ENCODE data around the gene GOLGA6L10.
"Not testable (repeated sequence)": the region's sequence is repeated elsewhere in the genome, so short reads cannot be mapped to it uniquely, and the experiment has no call there.

GOLGA6L10 gene, protein sequence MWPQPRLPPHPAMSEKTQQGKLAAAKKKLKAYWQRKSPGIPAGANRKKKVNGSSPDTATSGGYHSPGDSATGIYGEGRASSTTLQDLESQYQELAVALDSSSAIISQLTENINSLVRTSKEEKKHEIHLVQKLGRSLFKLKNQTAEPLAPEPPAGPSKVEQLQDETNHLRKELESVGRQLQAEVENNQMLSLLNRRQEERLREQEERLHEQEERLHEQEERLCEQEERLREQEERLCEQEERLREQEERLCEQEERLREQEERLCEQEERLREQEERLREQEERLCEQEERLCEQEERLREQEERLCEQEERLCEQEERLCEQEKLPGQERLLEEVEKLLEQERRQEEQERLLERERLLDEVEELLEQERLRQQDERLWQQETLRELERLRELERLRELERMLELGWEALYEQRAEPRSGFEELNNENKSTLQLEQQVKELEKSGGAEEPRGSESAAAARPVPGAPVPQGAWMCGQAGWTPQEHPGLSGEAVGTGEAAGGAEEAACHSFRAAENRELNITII

DNA sequence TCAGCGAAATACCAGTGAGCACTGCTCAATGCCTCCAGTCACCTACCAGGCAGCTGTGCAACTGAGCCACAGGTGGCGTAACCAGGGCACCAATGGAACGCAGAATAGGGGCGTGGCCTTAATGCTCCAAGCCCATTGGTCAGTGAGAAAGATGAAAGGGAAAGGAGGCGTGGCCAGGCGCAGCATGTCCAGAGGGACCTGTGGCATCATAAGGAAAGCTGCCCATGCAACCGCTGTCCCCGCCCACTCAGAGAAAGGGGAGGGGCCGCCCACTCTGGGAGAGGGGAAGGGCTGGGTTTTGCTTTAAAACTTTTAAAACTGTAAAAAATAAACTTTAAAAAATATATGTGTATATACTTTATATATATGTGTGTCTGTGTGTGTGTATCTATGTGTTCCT, at the start of gene GOLGA6L10:
Gene GOLGA6L10, minus strand, starts transcription at position 101 of the 400 bp plus-strand sequence. Its CDS starts 100 bp downstream, at position 1.
- not testable (repeated sequence) for DNase-seq (ENCODE audit: low spot score)

DNA sequence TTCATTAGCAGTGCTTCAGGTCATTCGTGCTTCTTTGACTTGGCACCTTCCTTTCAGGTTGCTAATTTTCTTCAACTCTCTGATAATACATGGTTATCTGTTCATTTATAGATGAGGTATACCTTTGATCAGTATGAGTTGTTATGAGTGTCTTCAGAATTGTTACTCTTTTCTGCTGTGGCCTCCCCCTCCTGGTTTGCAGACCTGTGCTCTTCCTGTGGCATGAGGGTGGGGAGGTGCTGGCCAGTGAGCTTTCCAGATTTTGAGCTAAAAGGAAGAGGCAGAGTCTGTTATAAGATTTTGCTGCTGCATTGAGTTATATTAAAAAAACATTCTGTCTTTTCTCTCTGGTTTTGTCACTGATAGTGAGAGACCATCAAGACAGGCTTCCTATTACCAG, 49.5 kb upstream of the GOLGA6L10 start:
- no peak for DNase-seq (ENCODE audit: low spot score)

DNA sequence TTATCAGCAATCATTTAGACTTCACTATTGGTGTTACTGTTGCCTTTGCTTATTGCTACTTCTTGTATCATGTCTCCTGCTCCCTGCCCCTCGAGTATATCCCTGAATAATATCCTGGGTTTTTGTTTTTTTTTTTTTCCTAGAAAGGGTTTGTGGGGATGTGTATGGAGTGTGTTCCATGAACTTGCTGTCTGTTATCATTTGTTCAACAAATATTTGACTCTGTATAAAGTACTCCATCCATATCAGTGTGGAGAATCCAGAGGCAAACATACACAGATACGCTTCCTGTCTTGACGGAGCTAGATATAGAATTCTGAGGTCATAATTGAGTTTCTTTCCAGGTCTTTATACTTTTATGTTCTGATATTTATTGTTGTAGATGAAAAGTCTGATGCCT, 48.5 kb upstream of the GOLGA6L10 start:
- DNase-seq (ENCODE audit: low spot score) = no peak

DNA sequence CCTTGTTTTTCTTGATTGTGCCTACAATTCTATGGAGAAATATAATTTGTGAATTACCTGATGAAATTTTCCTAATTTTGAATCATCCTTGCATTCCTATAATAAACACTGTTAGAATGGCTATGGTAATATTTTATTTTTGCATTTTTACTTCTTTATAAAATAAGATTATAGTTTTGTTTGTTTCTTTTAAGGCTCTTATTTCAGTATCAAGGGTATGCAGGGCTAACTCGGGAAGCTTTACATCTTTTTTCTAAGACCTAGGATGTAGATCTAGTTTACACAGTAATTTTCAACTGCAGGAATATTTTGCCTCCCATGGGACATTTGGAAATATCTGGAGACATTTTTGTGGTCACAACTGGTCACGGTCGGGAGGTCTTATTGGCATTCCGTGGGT, 46.5 kb upstream of the GOLGA6L10 start:
- not testable (repeated sequence) for DNase-seq (ENCODE audit: low spot score)

DNA sequence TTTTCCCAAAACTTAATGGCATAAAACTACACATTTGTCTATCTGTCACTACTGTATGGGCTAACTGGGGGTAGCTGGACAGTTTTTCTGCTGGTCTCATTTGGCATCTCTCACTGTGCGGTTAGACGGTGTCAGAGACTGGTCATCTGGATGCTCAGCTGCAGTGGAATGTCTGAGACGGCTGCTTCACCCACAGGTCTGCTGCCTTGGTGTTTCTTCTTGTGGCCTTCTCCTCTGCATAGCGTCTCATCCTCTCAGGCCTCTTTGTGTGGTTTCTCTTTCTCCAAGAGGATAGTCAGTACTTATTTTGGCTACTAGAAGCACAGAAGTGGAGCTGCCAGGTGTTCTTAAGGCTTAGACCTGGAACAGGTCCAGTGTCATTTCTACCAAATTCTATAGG, 44.4 kb upstream of the GOLGA6L10 start:
- no peak for DNase-seq (ENCODE audit: low spot score)

DNA sequence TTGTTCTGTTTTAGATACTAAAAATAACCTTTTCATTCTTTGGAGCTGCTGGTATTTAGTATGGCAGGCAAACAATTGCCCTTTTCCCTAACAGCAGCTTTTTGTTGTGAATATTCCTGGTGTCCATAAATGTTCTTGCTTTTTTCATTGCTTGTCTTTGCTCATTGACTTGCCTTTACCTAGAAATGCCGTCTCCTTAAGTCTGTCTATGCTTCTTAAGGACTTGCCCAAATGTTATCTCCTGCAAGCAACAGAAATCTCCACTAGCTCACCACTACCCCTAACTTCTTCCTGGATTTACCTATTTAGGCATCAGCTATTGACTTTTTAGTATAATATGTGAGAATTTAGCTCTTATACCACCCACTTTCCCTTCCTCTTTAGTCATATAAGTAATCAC, 42.8 kb upstream of the GOLGA6L10 start:
- not testable (repeated sequence) for DNase-seq (ENCODE audit: low spot score)

DNA sequence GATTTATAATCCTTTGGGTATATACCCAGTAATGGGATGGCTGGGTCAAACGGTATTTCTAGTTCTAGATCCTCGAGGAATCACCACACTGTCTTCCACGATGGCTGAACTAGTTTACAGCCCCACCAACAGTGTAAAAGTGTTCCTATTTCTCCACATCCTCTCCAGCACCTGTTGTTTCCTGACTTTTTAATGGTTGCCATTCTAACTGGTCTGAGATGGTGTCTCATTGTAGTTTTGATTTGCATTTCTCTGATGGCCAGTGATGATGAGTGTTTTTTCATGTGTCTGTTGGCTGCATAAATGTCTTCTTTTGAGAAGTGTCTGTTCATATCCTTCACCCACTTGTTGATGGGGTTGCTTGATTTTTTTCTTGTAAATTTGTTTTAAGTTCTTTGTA, 40.9 kb upstream of the GOLGA6L10 start:
- not testable (repeated sequence) for DNase-seq (ENCODE audit: low spot score)

DNA sequence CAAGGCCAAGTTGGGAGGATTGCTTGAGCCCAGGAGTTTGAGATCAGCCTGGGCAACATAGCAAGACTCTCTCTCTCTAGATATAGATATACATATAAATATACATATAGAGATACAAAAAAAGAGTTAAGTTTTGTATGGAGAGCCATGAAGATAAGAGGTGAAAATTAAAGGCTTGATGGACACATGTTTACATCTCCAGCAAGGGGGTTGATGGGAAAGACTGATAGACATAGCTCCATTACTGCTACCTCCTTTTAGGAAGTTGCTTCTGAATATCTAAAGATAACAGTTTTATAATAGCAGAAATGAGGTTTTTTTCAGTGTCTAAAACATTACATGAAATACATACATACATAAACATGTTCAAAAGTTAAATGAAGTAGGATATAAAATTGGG, 37.9 kb upstream of the GOLGA6L10 start:
- DNase-seq (ENCODE audit: low spot score) = not testable (repeated sequence)

DNA sequence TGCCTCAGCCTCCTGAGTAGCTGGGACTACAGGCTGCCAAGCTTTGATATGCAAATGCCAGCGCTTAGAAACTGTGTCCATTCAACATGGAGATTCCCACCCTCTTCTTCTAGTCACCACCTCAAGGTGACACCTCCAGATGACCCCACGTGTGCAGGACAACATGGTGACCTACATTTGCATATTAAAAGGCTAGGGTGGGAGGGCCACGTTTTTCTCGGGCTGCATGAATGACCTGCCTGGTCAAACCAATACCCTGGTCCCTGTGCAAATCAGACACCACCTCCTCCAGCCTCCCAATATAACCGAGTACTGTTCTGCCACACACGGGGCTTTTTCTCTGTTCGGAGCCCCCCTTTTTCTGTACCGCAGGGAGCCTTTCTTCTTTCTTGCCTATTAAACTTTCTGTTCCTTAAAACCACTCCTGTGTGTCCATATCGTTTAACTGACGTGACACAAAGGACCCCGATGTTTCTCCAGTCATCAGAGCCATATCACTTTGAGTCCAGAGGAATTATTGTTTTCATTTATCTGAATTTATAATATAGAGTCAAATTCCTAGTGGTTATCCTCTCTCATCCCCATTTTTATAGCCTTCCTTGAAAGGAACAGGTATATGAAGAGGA, 32.2 kb upstream of the GOLGA6L10 start:
- not testable (repeated sequence) for DNase-seq (ENCODE audit: low spot score)

DNA sequence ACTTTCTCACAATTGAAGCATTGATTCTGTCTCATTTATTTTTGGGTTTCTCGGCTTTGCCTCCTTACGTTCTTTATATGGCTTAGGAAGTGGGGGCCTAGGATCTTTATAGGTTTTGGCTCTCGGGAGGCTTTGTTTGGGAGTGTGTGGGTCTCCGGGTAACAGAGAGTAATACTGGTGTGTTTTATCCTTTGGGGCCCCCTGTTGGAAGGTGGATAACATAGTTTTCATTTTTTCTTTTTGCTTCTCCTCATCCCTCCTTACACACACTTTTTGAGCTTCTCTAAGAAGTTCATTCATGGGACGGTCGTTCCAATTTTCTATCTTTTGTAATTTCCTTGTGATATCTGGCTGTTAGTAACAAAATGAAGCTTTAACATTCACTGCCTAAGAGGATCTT, 30.3 kb upstream of the GOLGA6L10 start:
- DNase-seq (ENCODE audit: low spot score) = not testable (repeated sequence)

DNA sequence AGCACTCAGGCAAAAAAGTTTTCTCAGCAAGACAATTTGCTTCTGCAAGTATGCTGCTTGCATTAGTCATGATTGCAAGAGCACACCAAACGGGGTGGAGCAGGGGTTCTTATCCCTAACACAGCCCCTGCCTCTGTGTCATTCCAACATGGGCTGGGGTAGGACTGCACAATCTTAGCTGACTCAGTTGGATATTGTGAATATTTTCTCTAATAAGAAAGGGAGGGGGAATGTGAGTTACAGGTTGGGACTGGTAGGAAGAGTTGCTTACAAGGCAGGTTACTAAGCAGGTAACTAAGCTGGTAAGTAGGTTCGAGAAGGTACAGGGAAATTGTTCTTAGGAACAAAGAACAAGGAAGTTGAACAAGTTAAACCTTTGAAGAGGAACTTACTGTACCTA, 24.4 kb upstream of the GOLGA6L10 start:
- DNase-seq (ENCODE audit: low spot score) = not testable (repeated sequence)

DNA sequence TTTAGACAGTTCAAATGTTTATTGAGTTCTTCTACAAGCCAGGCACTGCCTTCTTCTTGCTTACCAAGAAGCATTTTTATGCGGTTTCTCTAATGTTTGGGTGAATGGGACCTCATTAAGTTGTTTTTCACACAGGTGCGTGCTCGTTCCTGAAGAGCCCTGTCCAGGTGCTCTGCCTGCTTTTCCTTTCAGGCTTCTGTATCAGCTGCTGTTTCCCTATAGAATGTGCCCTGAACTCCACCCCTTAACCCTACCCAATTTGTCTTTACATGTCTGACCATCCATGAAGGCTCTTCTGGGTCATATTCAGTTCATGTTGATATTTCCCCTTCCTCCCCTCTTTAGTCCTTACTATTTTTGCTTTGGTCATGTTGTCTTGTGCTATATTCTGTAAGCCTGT, 22.4 kb upstream of the GOLGA6L10 start:
- no peak for DNase-seq (ENCODE audit: low spot score)

DNA sequence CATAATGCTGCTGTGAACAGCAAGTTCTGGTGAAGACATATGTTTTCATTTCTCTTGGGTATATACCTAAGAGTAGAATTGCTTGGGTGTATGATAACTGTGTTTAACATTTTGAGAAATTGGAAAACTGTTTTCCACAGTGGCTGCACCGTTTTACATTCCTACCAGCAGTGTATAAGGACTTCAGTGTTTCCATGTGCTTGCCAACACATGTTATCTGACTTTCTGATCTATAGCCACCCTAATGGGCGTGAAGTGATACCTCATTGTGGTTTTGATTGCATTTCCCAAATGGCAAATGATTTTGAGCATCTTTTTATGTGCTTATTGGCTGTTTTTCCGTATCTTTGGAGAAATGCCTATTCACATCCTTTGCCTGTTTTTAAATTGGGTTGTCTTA, 18.5 kb upstream of the GOLGA6L10 start:
- not testable (repeated sequence) for DNase-seq (ENCODE audit: low spot score)

DNA sequence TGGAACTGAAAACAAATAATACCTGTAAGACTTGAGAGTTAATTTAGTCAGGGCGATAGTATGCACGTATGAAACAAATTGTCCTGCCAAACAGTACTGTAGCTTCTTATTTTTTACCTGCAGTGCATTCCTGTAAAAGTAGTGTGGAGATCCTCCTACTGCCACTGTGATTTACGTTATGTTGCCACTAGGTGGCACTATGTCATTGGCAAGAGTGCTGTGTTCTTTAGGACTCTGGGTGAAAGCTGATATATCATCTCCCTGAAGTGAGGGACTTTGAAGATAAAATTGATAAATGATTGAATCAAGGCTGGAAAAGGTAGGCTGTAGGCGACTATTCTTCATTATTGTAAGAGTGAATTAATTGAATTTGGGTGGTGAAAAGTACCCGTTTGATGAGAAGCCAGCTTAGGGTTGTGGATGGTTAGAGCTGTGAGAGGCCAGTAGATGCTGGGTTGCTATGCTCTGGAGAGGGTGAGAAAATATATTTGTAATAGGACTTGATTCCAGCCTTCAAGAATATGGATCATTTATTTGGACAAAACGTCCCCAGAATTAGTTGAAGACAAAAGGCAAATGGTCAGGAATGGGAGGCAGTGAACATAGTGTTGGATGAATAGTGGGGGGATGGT, 16.5 kb upstream of the GOLGA6L10 start:
- not testable (repeated sequence) for DNase-seq (ENCODE audit: low spot score)

DNA sequence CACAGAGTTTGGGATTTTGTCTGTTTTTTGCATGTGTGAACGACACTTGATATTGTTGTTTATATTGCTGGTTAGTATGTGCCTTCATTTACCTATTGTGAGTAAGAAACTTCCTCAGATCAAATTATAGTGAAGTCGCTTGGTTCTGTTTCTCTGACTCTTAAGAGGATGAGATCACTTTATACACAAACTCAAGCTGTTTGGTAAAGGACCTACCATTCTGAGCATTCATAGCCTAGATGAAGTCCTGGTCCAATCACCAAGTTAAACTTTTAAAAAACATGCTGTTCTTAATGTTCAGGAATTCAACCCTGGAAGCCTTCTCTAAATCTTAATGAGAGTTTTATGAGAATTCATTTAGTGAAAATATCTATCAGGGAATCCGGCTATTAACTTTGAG, 15.3 kb upstream of the GOLGA6L10 start:
- DNase-seq (ENCODE audit: low spot score) = not testable (repeated sequence)

DNA sequence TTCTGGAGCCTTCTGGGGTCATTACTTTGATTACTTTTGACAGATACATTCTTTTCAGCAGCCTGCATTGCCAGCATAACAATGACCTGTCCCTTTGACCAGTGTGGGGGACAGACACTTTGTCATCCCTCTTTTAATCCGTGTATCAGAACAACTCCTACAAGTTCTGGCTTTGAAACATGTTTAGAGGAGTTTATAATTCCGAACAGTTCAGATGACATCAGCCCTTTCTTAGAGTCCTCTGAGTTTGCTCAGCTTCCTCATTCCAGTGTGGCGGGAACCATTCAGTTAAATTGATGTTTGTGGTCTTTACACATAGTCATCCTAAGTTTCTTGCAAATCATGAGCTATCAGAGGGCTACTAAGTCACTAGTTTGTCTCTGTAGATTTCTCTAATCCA, 13.5 kb upstream of the GOLGA6L10 start:
- not testable (repeated sequence) for DNase-seq (ENCODE audit: low spot score)

DNA sequence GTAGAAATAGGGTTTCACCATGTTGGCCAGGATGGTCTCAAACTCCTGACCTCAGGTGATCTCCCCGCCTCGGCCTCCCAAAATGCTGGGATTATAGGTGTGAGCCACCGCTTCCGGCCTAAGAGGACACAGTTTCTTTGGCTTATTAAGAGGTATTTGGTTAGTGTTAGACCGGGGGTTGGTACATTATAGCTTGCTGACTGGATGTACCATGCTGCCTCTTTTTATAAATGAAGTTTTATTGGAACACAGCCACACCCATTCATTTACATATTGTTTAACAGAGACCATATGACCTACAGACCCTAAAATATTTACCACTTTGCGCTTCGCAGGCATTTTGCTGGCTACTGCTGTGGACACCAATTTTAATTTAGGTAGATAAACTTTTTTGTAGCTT, 11.3 kb upstream of the GOLGA6L10 start:
- not testable (repeated sequence) for DNase-seq (ENCODE audit: low spot score)

DNA sequence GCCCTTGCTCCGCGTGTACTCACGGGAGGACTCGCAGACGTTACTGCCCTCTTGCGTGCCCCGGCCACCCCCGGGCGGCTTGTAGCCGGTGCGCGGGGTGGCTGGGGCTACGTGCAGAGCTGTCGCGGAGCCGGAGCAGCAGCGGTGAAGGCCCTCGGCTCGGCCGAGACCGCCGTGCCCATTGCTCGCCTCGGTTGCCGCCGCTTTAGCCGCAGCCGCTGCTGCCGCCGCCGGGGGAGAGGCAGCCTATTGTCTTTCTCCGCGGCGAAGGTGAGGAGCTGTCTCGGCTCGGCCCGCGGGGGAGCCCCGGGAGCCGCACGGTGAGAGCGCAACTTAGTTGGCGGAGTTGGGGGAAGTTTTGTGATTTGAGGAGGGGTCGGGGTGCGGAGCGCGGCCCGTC, 5.8 kb upstream of the GOLGA6L10 start:
- not testable (repeated sequence) for DNase-seq (ENCODE audit: low spot score)

DNA sequence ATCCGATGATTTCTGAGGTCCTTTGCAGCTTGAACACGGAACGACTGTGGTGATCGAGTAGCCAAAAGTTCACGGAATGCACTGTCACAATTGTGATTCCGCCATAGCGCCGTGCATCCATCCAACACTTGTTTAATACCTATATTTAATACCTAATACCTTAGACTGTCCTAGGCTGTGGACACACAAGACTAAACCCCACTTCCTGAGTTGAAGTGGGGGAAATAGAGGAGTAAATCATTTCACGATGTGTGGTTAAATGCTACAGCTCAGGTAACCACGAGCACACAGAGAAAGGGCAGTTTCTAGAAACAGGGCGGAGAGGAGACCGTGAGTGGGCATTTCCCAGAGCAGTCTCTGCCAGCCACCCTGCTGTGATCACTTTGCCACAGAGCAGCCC, 5.3 kb upstream of the GOLGA6L10 start:
- not testable (repeated sequence) for DNase-seq (ENCODE audit: low spot score)

DNA sequence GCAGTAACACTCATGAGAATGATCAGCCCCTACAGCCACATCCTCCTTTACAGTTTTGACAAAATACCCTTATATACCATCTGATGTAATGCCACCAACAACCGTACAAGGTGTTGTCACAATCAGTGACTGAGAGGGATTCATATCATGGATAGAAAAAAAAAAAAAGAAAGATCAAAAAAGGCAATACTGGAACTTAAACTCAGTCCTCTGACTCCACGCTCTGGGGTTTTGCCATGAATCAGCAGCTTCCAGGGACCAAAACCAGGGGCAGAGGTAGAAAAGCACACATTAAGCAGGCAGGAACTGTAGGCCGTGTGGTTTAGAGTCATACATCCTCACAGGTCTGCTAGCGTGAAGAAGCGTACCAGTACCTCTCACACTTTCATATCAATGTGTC, 1.6 kb downstream of the GOLGA6L10 start:
- DNase-seq (ENCODE audit: low spot score) = not testable (repeated sequence)

DNA sequence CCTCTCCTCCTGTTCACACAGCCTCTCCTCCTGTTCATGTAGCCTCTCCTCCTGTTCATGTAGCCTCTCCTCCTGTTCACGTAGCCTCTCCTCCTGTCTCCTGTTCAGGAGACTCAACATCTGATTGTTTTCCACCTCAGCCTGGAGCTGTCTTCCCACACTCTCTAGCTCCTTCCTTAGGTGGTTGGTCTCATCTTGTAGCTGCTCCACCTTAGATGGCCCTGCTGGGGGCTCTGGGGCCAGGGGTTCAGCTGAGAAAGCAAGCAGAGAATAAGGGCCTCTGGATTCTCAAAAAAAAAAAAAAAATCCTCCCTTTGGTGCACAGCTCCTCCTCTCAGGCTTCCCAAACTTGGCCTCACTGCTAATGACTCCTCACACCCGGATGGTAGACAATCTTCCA, 4.1 kb downstream of the GOLGA6L10 start:
- DNase-seq (ENCODE audit: low spot score) = not testable (repeated sequence)

DNA sequence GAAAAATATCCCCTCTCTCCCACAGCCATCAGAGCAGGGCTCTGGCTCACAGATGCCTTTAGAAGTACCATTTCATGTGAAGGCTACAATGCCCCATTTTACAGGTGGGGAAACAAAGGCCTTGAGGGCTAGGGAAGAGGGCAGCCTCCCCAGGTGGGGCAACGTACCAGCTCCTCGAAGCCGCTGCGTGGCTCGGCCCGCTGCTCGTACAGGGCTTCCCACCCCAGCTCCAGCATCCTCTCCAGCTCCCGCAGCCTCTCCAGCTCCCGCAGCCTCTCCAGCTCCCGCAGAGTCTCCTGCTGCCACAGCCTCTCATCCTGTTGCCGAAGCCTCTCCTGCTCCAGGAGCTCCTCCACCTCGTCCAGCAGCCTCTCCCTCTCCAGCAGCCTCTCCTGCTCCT, 4.9 kb downstream of the GOLGA6L10 start:
- not testable (repeated sequence) for DNase-seq (ENCODE audit: low spot score)

DNA sequence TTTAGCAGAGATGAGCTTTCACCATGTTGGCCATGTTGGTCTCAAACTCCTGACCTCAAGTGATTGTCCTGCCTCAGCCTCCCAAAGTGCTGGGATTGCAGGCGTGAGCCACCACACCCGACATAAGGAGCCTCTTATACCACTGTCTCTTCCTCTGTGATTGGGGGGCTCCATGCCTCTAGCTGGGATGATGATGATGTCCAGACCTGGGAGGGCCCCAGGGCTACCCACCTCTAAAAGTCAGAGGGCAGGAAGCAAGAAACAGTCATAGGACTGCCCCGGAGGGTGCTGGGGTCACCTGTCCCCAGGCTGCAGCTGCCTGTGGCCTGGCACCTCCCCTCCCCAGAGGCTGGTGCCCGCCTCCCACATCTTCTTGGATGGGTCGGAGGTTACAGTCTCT, 5.4 kb downstream of the GOLGA6L10 start:
- DNase-seq (ENCODE audit: low spot score) = not testable (repeated sequence)
